GM12873 (cell line): ENCODE data around the gene FBLN1.

Source experiments
- TF ChIP-seq, protein P1 (sequence below): IDR thresholded peaks from 2 replicates; pipeline ENCODE4 v1.5.1; 2012; ENCODE audit warnings: low read depth, mild to moderate bottlenecking, moderate library complexity, low read length, control low read depth; ENCODE audit not compliant: insufficient read depth; ENCODE audit errors: missing control alignments

The FBLN1 gene

DNA sequence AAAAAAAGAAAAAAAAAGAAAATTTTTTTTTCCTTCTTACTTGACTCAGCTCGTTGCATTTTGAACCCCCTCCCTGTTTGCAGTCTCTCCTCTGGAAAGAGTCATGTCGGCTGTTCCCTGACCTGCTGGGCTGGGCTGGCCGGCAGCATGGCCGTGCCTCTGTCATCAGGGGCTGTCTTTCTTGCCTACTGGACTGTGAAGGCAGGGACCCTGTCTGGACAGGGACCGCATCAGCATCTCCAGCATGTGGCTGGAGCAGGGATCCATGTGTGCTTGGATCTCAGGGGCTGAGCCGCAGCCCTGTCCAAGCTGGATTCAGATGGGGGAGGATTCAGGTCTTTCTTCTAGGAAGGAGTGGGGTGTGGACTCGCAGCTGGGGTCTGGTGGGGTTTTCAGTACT, 15.5 kb downstream of the FBLN1 start:
- TF ChIP-seq, protein P1, sequence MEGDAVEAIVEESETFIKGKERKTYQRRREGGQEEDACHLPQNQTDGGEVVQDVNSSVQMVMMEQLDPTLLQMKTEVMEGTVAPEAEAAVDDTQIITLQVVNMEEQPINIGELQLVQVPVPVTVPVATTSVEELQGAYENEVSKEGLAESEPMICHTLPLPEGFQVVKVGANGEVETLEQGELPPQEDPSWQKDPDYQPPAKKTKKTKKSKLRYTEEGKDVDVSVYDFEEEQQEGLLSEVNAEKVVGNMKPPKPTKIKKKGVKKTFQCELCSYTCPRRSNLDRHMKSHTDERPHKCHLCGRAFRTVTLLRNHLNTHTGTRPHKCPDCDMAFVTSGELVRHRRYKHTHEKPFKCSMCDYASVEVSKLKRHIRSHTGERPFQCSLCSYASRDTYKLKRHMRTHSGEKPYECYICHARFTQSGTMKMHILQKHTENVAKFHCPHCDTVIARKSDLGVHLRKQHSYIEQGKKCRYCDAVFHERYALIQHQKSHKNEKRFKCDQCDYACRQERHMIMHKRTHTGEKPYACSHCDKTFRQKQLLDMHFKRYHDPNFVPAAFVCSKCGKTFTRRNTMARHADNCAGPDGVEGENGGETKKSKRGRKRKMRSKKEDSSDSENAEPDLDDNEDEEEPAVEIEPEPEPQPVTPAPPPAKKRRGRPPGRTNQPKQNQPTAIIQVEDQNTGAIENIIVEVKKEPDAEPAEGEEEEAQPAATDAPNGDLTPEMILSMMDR, result no peak

GRCh38 chr22:45518580-45518991, 15.9 kb downstream of the FBLN1 start:
- TF ChIP-seq, protein P1, result no peak

DNA sequence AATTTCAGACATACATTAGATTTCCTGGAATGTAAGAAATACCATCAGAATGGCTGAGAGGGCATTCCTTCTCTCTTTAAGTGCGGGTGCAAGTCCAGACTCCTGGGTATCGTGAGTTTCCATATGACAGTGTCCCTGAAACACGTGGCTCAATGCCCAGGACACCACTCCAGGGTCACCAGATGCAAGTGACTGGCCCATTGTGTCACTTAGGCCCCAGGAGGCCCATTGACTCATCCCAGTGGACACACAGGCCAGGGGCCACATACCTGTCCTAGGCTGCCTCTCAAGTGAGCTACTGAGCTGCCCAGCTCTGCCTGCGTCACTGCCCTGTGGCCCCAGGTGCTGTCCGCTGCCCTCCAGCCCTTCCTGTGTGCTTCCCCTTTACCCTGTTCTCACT, 18.5 kb downstream of the FBLN1 start:
- TF ChIP-seq, protein P1, result no peak

DNA sequence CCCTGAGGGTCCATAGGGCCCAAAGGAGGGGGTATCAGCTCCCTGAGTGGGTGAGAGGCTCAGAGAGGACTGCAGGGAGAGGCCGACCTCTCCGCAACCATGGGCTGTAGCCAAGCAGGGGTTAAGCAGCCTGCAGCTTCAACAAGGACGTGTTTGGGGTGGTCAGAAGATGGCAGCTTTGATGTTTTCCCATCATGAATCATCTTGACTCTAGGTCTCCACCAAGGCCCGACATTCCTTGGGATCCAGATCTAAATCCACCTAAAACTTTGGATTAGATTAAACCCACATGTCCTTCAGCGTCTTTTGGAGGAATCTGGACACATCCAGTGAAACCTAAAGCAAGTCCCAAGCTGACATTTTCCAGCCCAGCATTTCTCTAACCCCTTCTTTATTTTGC, 19.8 kb downstream of the FBLN1 start:
- TF ChIP-seq, protein P1, result no peak

DNA sequence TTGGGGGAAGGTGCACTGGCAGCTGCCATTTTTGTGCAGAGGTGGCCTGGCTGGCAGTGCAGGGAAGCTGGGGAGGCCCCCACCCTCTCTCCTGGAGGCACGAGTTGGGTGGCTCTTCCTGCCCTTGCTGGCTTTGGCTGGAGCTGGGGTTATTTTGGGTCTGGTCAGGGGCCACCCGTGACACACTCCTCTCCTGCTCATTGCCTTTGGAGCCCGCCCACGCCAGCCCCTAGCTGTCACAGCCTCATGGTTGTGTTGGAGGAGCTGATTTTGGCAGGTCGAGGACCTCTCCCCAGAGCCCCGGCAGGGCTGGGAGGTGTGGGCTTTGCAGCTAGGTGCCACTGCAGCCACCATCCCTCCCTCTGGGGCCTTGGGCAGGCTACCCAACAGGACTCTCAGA, 21.5 kb downstream of the FBLN1 start:
- TF ChIP-seq, protein P1, result no peak

GRCh38 chr22:45524966-45525365, 22.3 kb downstream of the FBLN1 start:
- TF ChIP-seq, protein P1, result no peak

DNA sequence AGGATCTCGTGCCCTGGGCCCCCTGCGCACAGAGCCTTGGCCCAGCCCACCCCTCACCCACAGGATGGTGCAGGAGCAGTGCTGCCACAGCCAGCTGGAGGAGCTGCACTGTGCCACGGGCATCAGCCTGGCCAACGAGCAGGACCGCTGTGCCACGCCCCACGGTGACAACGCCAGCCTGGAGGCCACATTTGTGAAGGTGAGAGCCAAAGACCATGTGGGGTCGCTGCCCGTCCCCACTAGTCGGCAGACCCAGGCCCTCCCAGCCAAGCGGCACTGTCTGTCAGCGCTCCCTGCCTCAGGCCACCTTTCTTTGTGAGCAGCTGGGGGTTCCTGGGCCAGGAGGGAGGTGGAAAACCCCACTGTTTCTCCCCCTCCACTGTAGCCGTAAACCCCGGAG, 22.8 kb downstream of the FBLN1 start:
- TF ChIP-seq, protein P1, result no peak
